Hypothalamus (tissue), 51 donors: ENCODE results near the gene MBD5.
A peak's percentile ranks its signal among the peaks of the same experiment; 100 is the strongest.

Experiments
- DNase-seq, 51 donors: peaks; one replicate each; lab custom pipeline; 2025; lab: John Stamatoyannopoulos, UW

MBD5 gene

DNA sequence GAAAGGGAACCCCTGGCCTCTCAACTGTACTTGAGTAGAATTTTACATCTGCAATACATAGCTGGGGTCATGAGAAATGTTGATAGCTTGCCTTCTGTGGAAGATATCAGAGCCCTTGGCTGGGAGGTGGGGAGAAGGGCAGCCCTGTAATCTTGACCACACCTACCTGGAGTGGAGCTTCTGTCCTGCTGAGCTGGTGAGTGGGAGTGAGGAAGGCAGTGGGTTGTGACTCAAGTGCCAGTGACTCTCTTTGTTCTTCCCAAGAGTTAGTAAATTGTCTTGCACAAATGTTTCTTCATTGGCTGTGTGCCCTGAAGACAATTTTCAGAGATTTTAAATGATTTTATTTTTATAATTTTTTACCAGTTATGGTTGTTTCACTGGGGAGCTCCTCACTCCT, 277.3 kb downstream of the MBD5 start:
- DNase-seq, result peak in 1 of 51 donors; percentile 5

DNA sequence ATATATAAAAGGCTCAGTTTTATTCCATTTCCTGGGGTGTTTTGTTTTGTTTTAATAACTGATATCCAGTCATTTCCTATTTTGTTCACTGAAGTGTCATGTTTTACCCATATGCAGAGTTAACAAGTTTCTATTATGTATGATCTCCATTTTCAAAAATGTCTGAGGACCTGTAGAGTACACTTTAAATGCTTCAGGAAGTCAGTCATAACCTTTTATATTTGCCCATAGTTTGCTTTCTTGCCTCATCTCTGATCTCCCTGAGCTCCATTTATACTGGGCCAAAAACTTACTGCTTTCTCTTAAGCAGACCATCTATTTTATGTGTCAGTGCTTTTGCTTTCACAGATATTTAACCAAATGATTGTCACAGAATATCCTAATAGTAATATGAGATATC, 278.7 kb downstream of the MBD5 start:
- no peak for DNase-seq

DNA sequence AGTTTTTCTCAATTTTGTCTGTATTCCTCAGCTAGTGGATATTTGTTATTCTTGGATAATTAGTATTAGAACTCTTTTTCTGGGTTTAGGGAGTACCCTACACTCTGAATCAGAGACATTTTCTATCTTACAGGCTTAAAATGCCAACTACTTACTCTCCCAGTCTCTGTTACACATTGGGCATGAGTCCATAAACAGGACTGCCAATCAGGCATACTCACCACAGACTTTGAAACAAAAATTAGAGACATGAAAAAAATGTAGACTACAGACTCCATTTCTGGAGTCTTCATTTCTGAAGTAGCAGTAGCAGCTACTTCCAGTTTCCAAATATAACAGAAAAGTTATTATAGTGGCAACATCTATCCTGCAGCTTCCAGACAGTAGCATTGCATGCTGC, 279.7 kb downstream of the MBD5 start:
- DNase-seq, result no peak

DNA sequence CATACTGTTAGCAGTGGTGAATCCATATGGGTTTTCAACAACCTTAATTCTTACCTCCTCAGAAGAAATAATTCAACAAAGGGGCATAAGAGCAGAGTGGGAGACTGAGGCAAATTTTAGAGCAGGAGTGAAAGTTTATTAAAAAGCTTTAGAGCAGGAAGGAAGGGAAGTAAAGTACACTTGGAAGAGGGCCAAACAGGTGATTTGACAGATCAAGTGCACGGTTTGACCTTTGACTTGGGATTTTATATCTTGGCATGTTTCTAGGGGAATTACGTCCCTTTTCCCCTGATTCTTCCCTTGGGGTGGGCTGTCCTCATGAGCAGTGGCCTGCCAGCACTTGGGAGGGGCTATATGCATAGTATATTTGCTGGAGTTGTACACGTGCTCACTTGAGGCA, 280.5 kb downstream of the MBD5 start:
- no peak for DNase-seq

DNA sequence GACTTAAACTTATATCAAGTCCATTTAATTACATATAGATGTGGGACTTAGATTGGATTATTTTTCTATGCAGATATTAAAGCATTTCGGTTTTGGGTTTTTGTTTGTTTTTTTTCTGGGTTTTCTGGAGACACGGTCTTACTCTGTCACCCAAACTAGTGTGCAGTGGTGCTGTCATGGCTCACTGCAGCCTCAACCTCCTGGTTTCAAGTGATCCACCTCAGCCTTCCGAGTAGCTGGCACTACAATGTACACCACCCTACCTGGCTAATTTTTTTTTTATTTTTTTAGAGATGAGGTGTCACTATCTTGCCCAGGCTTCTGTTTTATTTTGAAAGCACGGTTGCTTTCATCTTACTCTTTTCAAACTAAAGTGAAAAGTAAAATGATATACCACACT, 281.6 kb downstream of the MBD5 start:
- DNase-seq, result no peak

DNA sequence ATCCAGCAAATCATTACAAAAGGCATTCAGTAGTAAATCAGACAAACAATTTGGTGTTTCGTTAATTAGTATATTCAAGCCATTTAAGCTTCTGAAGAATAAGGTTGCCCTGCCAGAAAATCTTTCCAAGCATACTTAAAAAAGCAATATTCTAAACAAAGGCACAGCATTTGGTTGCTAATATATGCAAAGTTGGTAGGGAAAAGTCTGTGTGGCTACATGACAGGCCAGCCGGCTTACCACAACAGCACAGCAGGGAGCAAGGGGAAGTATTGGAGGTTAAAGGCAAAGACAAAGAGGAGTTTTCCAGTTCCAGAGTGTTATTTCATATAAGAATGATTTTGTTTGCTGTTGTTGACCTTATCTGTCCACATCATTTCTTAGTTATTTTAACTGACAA, 282.3 kb downstream of the MBD5 start:
- no peak for DNase-seq

DNA sequence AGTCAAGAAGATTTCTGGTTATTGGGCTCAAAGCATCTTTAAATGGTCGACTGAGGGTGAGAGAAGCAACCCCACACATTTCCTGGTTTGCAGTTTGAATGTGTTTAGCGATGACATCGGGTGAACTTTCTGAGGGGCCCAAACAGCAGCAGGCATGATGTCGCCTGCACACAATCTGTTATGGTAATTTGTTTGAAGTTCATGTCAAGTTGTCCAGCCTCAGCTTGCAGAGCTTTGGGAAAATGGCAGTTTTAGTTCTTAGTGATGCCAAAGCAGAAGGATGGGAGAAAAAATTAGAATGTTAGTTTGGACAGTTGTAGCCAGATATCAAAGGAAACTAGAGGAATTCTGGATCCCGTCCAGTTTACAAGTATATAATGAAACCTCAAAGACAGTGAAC, 284.6 kb downstream of the MBD5 start:
- no peak for DNase-seq

DNA sequence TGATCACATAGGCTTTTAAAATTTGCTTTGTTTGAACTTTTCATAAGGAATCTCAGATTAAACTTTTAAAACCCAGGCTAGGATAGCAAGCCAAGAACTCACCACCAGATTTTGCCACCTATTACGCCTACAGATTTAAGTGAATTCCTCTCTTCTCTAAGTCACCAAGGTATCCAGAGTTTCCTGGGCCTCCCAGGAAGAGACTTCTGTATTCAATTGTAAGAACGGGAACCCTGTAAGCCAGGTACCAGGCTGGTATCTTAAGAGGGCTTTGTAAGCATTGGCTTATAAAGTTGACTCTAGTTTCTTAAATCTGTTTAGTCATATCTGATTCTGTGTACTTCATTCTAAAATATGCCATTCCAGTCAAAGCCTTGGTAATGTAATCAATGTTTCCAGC, 285.1 kb downstream of the MBD5 start:
- no peak for DNase-seq

DNA sequence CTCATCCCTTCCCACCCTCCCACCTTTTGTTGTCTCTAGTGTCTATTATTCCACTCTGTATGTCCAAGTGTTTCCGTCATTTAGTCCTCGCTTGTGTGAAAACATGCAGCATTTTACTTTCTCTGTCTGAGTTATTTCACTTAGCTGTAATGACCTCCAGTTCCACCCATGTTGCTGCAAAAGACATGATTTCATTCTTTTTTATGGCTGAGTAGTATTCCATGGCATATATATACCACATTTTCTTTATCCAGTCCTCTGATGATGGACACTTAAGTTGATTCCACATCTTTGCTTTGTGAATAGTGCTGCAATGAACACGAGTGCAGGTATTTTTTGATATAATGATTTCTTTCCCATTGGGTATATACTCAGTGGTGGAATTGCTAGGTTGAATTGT, 296.7 kb downstream of the MBD5 start:
- DNase-seq, result no peak

DNA sequence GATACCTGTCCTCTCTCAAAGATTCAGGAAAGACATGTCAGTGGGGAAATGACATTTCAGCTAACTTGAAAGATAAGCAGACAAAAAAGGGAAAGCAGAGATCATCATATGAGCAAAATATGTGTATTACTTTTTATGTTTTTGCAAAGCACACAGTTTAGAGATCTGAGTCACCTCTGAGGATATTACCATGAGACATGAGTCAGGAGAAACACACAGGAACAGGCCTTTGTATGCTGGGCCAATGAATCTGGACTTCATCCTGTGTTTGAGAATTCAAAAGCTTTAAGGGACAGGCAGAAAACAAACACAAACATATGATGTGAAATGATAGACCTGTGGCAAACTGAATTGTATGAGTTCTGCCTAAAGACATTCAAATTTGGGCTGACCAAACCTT, 317.6 kb downstream of the MBD5 start:
- DNase-seq, result no peak

DNA sequence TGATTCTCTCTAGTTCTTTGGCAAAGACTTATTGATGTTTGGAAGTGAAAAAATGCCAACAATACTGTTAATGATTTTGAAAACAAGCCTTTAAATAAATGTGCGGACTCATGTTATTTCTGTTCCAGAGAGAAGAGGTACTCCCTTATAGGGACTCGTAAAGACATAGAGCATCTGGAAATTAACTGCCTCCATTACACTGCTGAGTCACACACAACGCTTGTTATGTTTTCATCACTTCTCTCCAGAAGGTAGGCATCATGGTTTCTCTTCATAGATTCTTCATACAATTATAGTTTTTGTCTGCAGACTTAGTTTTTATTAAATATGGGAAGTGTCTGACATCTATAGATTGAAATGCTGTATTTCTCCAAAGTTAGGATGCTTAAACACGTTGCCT, 321.2 kb downstream of the MBD5 start:
- no peak for DNase-seq

DNA sequence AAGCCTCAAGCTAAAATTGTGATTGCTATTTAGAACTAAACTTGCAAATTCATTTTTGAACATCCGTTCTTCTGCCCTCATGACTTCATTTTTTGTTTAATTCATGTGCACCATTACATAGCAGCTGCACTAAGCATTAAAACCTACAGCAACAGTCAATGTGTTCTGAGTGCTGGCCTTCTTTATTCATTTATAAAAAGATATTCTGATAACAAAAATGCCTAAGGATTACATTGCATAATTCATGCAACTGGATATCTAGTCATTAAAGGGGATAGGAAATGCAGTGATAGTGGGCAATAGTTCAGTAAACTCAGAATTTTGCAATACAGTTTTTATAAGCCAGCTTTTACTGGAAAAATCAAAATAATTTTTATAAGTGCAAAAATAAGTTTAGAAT, 329.3 kb downstream of the MBD5 start:
- no peak for DNase-seq

DNA sequence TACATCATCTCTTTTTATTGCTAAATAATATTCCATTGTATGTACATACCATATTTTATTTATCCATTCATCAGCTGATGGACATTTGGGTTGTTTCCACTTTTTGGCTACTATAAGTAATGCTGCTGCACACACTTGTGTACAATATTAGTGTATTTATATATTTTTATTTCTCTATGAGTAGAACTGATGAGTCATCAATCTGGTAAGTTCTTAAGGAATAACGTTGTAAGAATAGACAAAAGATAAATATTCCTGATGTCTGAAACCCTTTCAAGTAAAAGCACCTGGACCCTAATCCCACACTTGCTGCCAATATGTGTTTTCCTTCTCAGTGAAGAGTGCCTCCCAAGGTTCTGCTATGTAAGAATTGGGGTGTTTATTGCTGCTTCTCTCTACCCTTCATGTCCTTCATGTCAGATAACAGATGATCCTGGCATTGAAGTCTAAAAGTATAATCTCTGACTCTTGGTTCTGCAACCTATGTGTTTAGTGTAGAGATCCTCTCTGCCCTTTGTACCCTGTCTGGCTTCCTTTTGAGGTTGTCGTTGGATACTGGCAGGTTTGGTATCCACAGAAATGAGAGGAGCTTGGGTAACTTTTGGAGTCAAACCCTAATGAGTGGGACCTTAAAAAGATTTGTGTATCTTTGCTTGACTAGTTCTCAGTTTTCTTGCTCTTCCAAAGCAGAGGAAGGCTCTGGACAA, 330.7 kb downstream of the MBD5 start:
- no peak for DNase-seq

DNA sequence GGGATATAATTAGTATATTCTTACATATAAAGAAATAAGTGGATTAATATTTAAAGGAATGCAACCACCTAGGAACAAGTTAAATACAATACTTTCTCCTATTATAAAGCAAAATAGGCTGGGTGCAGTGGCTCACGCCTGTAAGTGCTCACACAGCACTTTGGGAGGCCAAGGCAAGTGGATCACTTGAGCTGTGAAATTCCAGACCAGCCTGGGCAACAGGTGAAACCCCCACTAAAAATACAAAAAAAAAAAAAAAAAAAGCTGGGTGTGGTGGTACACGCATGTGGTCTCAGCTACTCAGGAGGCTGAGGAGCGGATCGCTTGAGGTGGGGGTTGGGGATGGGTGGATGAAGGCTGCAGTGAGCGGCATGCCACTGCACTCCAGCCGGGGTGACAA, 337.5 kb downstream of the MBD5 start:
- DNase-seq, result no peak

DNA sequence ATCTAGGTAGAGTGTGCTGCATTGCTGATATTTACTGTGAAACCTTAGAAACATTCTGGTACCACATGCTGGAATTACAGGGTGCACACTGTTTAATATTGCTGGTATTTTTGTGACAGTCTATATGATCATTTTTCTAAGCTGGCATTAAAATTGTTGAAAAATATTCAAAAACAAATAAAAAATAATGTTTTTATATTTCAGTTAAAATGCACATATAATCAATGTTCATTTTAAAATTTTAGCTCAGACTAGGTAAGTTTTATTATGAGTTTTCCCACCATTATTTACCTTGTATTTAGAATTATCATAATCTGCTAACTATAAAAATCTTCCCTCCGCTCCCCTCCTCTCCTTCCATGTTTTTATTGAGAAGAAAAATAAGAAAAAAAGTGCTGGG, 339.8 kb downstream of the MBD5 start:
- DNase-seq, result no peak

DNA sequence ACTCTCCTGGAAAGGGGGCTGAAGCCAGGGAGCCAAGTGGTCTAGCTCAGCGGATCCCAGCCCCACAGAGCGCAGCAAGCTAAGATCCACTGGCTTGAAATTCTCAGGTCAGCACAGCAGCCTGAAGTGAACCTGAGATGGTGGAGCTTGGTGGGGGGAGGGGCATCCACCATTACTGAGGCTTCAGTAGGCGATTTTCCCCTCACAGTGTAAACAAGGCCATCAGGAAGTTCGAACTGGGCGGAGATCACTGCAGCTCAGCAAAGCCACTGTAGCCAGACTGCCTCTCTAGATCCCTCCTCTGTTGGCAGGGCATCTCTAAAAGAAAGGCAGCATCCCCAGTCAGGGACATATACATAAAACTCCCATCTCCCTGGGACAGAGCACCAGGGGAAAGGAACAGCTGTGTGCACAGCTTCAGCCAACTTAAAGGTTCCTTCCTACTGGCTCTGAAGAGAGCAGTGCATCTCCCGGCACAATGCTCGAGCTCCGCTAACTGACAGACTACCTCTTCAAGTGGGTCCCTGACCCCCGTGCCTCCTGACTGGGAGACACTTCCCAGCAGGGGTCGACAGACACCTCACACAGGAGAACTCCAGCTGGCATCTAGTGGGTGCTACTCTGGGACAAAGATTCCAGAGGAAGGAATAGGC, 341.4 kb downstream of the MBD5 start:
- no peak for DNase-seq

DNA sequence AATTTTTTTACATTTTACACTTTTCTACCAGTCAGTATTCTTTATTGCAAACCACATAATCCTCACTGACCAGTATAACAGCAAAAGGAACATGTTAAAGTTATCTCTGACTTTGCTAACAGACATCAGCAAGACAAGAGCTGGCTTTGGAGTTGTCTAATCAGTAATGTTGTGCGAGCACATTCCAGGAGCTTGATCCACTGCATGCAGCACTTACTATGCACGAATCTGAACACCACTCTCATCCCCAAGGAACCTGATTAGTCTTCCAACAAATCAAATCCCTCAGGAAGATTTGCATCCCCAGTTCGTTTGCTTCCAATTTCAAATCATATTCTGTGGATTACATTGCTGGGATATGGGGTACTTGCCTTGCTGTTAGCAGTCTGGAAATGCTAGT, 354.3 kb downstream of the MBD5 start:
- DNase-seq, result no peak

DNA sequence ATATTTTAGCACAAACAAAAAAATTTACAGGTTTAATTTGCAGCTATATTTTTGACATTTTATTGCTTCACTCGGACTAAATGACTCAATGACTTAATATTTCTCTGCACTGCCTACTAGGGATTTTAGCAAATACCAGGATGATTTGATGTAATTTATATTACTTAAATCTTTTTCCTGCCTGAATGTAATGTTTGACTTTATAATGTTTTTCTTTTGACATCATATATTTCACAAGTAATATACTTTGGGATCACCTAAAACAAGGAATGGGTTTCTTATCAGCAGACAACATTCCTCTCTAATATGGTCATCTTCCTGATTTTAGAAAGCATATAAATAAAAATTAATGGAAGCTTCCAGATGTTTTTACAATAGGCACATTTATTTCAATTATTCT, 370.4 kb downstream of the MBD5 start:
- no peak for DNase-seq

DNA sequence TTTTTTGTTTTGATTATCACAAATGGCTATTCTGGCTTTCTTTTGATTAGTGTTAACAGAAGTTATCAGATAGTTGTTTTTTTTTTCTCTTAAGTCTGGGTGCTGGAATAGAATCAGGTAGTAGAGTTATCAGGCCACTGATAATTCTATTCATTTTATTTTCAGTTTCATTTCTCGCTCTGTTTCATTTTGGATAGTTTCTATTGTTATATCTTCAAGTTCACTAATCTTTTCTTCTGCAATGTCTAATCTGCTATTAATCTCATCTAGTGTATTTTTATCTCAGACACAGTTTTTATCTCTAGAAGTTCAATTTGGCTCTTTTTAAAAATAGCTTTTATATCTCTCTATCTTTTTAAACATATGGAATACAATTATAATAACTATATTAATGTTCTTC, 381.9 kb downstream of the MBD5 start:
- DNase-seq, result no peak

DNA sequence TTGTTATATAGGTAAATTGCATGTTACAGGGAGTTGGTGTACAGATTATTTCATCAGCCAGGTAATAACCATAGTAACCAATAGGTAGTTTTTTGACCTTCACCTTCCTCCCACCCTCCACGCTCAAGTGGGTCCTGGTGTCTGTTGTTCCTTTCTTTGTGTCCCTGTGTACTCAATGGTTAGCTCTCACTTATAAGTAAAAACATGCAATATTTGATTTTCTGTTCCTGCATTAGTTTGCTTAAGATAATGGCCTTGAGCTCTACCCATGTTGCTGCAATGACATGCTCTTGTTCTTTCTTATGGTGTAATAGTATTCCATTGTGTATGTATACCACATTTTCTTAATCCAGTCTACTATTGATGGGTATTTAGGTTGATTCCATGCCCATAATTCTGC, 390.0 kb downstream of the MBD5 start:
- no peak for DNase-seq

DNA sequence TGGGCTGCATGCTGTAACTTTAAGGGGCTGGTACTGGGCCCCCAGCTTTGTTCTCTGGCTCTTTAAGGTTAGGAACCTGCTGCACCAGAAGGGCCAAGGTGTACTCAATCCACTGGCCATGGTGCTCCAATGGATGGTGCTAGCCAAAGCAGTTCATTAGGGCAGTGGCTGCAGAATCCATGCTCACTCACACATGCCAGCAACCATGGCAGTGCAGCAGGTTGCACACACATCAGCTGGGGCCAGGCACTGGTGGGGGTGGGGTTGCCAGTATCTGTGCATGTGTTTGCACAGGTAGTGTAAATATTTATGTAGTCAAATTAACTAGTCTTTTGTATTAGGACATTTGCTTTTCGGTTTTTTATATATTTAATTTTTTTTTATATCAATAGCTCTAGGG, 395.4 kb downstream of the MBD5 start:
- DNase-seq, result no peak

DNA sequence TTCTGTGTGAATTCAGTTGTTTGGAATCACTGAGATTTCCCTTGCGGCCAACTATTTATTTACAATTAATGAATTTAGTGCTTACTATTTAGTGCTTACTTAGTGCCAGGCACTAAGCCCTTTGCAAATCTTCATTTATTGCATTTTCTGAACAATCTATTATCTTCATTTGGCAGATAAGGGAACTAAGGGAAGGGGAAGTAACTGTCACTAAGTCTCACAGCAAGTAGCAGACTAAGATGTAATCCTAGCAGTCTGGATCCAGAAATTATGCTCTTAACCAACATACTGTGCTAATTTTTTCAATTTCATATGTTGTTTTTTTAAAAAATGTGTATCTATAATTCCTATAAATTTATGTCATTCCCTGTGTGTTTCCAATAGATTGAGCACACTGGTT, 409.2 kb downstream of the MBD5 start:
- DNase-seq, result no peak

DNA sequence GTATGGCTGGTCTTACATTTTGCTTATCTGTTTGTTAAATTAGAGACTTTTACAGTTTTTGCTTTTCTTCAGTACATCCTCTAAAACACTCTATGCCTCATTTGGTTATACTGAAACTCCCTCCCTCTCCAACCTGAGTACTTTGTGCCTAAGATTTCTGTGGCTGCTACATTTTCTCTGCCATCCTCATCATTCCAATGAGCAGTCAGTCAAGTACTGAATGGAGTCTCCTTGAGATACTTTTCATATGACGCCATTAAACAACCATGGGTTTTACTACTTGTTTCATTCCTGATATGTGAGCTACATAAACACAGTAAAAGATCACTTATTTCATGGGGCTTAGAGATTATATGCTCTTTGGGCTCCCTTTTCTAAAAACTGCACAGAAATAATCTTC, 427.0 kb downstream of the MBD5 start:
- DNase-seq, result no peak
